ENCODE results near the gene B3GNT7.

GRCh38 chr2:231359948-231360347 is 35.6 kb upstream of the B3GNT7 start:
- TF ChIP-seq CTCF (conservative IDR thresholded peaks at IDR 0.05; ENCODE audit: low read depth in 2 of 2) (no peak), CREB1 (CRISPR knock-in tag; IDR thresholded peaks at IDR 0.05; ENCODE audit: low read depth) (no peak), EZH2 (IDR thresholded peaks at IDR 0.05; ENCODE audit: low read depth, unreplicated experiment) (no peak)
